Neural cell (in vitro differentiated cells): ENCODE results near the gene MAP2K6. TPM values are rescaled to one million over a fixed set of nuclear protein-coding genes. Genes with fewer than 3 reads are reported as not detected.

ENCODE experiments used
- H2AFZ ChIP-seq: fragments of 200-600, 300-800 bp; sonication (generic), shearing (Covaris generic); 2 replicates; pipeline ENCODE4 v1.6.0; 2014; ENCODE audit warnings: low read depth, mild to moderate bottlenecking, antibody characterized with exemption, low read length, moderate library complexity
- H3F3A ChIP-seq: fragments of 200-600 bp; shearing (Covaris generic); 2 replicates; pipeline ENCODE4 v1.6.1; 2016; ENCODE audit warnings: mild to moderate bottlenecking, moderate library complexity, mixed read lengths, antibody characterized with exemption, low read length; ENCODE audit not compliant: insufficient read depth, poor library complexity, severe bottlenecking
- H3K27ac ChIP-seq: fragments of 200-600, 300-800 bp; sonication (generic), shearing (Covaris generic); 2 replicates; pipeline ENCODE4 v1.5.1; 2014; ENCODE audit warnings: mild to moderate bottlenecking, low read length, moderate library complexity
- H3K27me3 ChIP-seq: fragments of 300-800, 200-600 bp; sonication (generic), shearing (Covaris generic); 2 replicates; pipeline ENCODE4 v1.6.0; 2014; ENCODE audit warnings: mild to moderate bottlenecking, low read depth, low read length, moderate library complexity; ENCODE audit not compliant: insufficient read depth
- H3K36me3 ChIP-seq: fragments of 300-800, 200-600 bp; sonication (generic), shearing (Covaris generic); 2 replicates; pipeline ENCODE4 v1.5.1; 2014; ENCODE audit warnings: mild to moderate bottlenecking, antibody characterized with exemption, low read length, moderate library complexity; ENCODE audit not compliant: insufficient read depth
- H3K4me2 ChIP-seq: fragments of 300-800, 200-600 bp; sonication (generic), shearing (Covaris generic); 2 replicates; pipeline ENCODE4 v1.6.0; 2014; ENCODE audit warnings: mild to moderate bottlenecking, low read length
- H3K4me3 ChIP-seq: fragments of 300-800, 200-600 bp; sonication (generic), shearing (Covaris generic); 2 replicates; pipeline ENCODE4 v1.5.1; 2014; ENCODE audit warnings: mild to moderate bottlenecking, low read length, moderate library complexity
- H3K79me2 ChIP-seq: fragments of 200-600 bp; shearing (Covaris generic); replicated peaks from 2 replicates; pipeline ENCODE4 v1.6.0; 2014; ENCODE audit warnings: mild to moderate bottlenecking, low read length, moderate library complexity; ENCODE audit not compliant: insufficient read depth
- H3K9ac ChIP-seq: fragments of 300-800, 200-600 bp; sonication (generic), shearing (Covaris generic); 2 replicates; pipeline ENCODE4 v1.6.1; 2016; ENCODE audit warnings: mild to moderate bottlenecking, low read length, mixed read lengths
- H3K9me2 ChIP-seq: fragments of 200-600 bp; shearing (Covaris generic); 2 replicates; pipeline ENCODE4 v1.6.1; 2016; ENCODE audit warnings: mild to moderate bottlenecking, low read length, mixed read lengths; ENCODE audit not compliant: insufficient read depth
- H3K9me3 ChIP-seq: fragments of 200-600, 300-800 bp; sonication (generic), shearing (Covaris generic); 2 replicates; pipeline ENCODE4 v1.6.1; 2016; ENCODE audit warnings: mild to moderate bottlenecking, mixed run types, low read length, moderate library complexity, mixed read lengths
- H4K20me1 ChIP-seq: fragments of 200-600 bp; shearing (Covaris generic); 2 replicates; pipeline ENCODE4 v1.6.1; 2016; ENCODE audit warnings: mild to moderate bottlenecking, mixed run types; ENCODE audit not compliant: insufficient read depth
- CTCF ChIP-seq: fragments of 450-650 bp; IDR thresholded peaks from 2 replicates; pipeline ENCODE4 v1.5.1; 2014; ENCODE audit warnings: antibody characterized with exemption, mild to moderate bottlenecking, moderate library complexity; ENCODE audit not compliant: poor library complexity, severe bottlenecking
- EP300 ChIP-seq: fragments of 450-650 bp; conservative IDR thresholded peaks from 2 replicates; pipeline ENCODE4 v1.6.1; 2014; ENCODE audit warnings: antibody characterized with exemption, mild to moderate bottlenecking, moderate library complexity; ENCODE audit not compliant: poor library complexity, severe bottlenecking
- EZH2 ChIP-seq: fragments of 200-600, 300-800 bp; shearing (Covaris generic), sonication (generic); IDR thresholded peaks from 2 replicates; pipeline ENCODE4 v1.6.1; 2014; ENCODE audit warnings: antibody characterized with exemption, low read length, borderline replicate concordance, mild to moderate bottlenecking; ENCODE audit not compliant: insufficient read depth, poor library complexity, severe bottlenecking
- MXI1 ChIP-seq: fragments of 450-650 bp; conservative IDR thresholded peaks from 2 replicates; pipeline ENCODE4 v1.6.1; 2014; ENCODE audit warnings: antibody characterized with exemption, mild to moderate bottlenecking; ENCODE audit not compliant: poor library complexity, severe bottlenecking
- POLR2AphosphoS5 ChIP-seq: IDR thresholded peaks from 2 replicates; pipeline ENCODE4 v1.6.1; 2012
- RAD21 ChIP-seq: fragments of 450-650 bp; conservative IDR thresholded peaks from 2 replicates; pipeline ENCODE4 v1.6.1; 2014; ENCODE audit warnings: antibody characterized with exemption, mild to moderate bottlenecking, moderate library complexity
- REST ChIP-seq: IDR thresholded peaks from 2 replicates; pipeline ENCODE4 v1.6.1; 2012; ENCODE audit warnings: borderline replicate concordance
- SMC3 ChIP-seq: fragments of 450-650 bp; conservative IDR thresholded peaks from 2 replicates; pipeline ENCODE4 v1.6.1; 2014; ENCODE audit warnings: antibody characterized with exemption, mild to moderate bottlenecking, moderate library complexity; ENCODE audit not compliant: poor library complexity
- TAF1 ChIP-seq: IDR thresholded peaks from 2 replicates; pipeline ENCODE4 v1.6.1; 2012; ENCODE audit warnings: low read depth
- polyA plus RNA-seq: library from polyadenylated mRNA; depleted of rRNA; stranded (reverse); fragments of >200 nt; gene quantifications from 2 replicates; pipeline ENCODE4 v1.2.3, GENCODE V29; 2014

The MAP2K6 gene
- polyA plus RNA-seq, 1 donor from 2014 or later, result 10.5 TPM

GRCh38 chr17:69431835-69432234 is 17.3 kb downstream of the MAP2K6 start:
- H2AFZ ChIP-seq, result no peak overlapping the region
- no peaks in the 10 kb centered on the region for H4K20me1 ChIP-seq
- no peak overlapping the region for H3K27ac ChIP-seq
- H3K9me2 ChIP-seq, result no peaks in the 10 kb centered on the region
- no peak for TF ChIP-seq MXI1
- TF ChIP-seq EZH2, result no peak
- TF ChIP-seq REST, result no peak
- no peak for TF ChIP-seq CTCF
- H3K79me2 ChIP-seq, result peaks cover 2% of the 10 kb centered on the region
- H3K9me3 ChIP-seq, result no peaks in the 10 kb centered on the region
- H3K4me3 ChIP-seq, result no peak overlapping the region
- no peaks in the 10 kb centered on the region for H3K27me3 ChIP-seq
- no peaks in the 10 kb centered on the region for H3K36me3 ChIP-seq
- no peak overlapping the region for H3K4me2 ChIP-seq
- H3K9ac ChIP-seq, result no peak overlapping the region
- H3F3A ChIP-seq, result no peaks in the 10 kb centered on the region

GRCh38 chr17:69433093-69433492 is 18.6 kb downstream of the MAP2K6 start:
- Histone ChIP-seq H3K4me3 (no peak overlapping the region), H3K36me3 (no peaks in the 10 kb centered on the region), H3K9me3 (no peaks in the 10 kb centered on the region), H3K9ac (no peak overlapping the region), H3F3A (no peaks in the 10 kb centered on the region), H4K20me1 (no peaks in the 10 kb centered on the region), H3K27me3 (no peaks in the 10 kb centered on the region), H3K27ac (no peak overlapping the region), H3K79me2 (no peaks in the 10 kb centered on the region), H2AFZ (no peak overlapping the region), H3K9me2 (no peaks in the 10 kb centered on the region), H3K4me2 (no peak overlapping the region)
- TF ChIP-seq EZH2, result no peak
- TF ChIP-seq MXI1, result no peak
- TF ChIP-seq CTCF, result no peak
- no peak for TF ChIP-seq SMC3
- TF ChIP-seq EP300, result no peak
- no peak for TF ChIP-seq TAF1
- TF ChIP-seq POLR2AphosphoS5, result no peak
- TF ChIP-seq REST, result no peak
- TF ChIP-seq RAD21, result no peak
